GM23338 (cell line): Measurements from ENCODE around the gene POLR3A. TPM values are rescaled to one million over a fixed set of nuclear protein-coding genes. Genes with fewer than 3 reads are reported as not detected.

Experiments used
- ATAC-seq: fragments of 200-7000 bp; cut with Tn5 transposase; 3 replicates; pipeline ENCODE4 v1.9.1; 2020
- DNase-seq: peaks from one replicate; pipeline ENCODE4 v3.0.0-alpha.2; 2015; ENCODE audit warnings: low spot score
- H2AFZ ChIP-seq: fragments of 200-600 bp; sonication (generic); 2 replicates; pipeline ENCODE4 v1.8.0; 2016; ENCODE audit warnings: antibody characterized with exemption, mild to moderate bottlenecking, moderate library complexity
- H3F3A ChIP-seq: fragments of 200-600 bp; sonication (generic); replicated peaks from 2 replicates; pipeline ENCODE4 v1.8.0; 2017; ENCODE audit warnings: antibody characterized with exemption, mixed run types, low read depth
- H3K27ac ChIP-seq: fragments of 200-600 bp; sonication (generic); 2 replicates; pipeline ENCODE4 v1.6.1; 2016; ENCODE audit warnings: low read depth
- H3K27me3 ChIP-seq: fragments of 200-600 bp; sonication (generic); 2 replicates; pipeline ENCODE4 v1.8.0; 2016; ENCODE audit warnings: mild to moderate bottlenecking, mixed run types, moderate library complexity; ENCODE audit not compliant: insufficient read depth
- H3K36me3 ChIP-seq: fragments of 200-600 bp; sonication (generic); 2 replicates; pipeline ENCODE4 v1.8.0; 2016; ENCODE audit warnings: mild to moderate bottlenecking; ENCODE audit not compliant: insufficient read depth
- H3K4me1 ChIP-seq: fragments of 200-600 bp; sonication (generic); 2 replicates; pipeline ENCODE4 v1.8.0; 2016; ENCODE audit warnings: mild to moderate bottlenecking, moderate library complexity; ENCODE audit not compliant: insufficient read depth
- H3K4me2 ChIP-seq: fragments of 200-600 bp; sonication (generic); 2 replicates; pipeline ENCODE4 v1.7.1; 2017; ENCODE audit warnings: mixed run types
- H3K4me3 ChIP-seq: fragments of 200-600 bp; sonication (generic); 2 replicates; pipeline ENCODE4 v1.6.1; 2016; ENCODE audit warnings: mixed run types
- H3K79me2 ChIP-seq: fragments of 200-600 bp; sonication (generic); replicated peaks from 2 replicates; pipeline ENCODE4 v1.8.0; 2017; ENCODE audit warnings: mild to moderate bottlenecking; ENCODE audit not compliant: insufficient read depth
- H3K9me2 ChIP-seq: fragments of 200-600 bp; sonication (generic); 2 replicates; pipeline ENCODE4 v1.8.0; 2017; ENCODE audit not compliant: insufficient read depth
- H4K20me1 ChIP-seq: fragments of 200-600 bp; sonication (generic); replicated peaks from 2 replicates; pipeline ENCODE4 v1.8.0; 2017; ENCODE audit warnings: mild to moderate bottlenecking; ENCODE audit not compliant: insufficient read depth
- H3K27ac Mint-ChIP-seq: 2 replicates; pipeline ENCODE4 v1.8.0; 2020; ENCODE audit warnings: inconsistent platforms, mild to moderate bottlenecking, moderate library complexity, mixed read lengths
- H3K27me3 Mint-ChIP-seq: 3 replicates; pipeline ENCODE4 v1.8.0; 2022; ENCODE audit warnings: low read depth, mild to moderate bottlenecking, moderate library complexity, mixed read lengths, inconsistent platforms; ENCODE audit not compliant: insufficient read depth, poor library complexity
- H3K36me3 Mint-ChIP-seq: 3 replicates; pipeline ENCODE4 v1.8.0; 2021; ENCODE audit warnings: low read depth, mild to moderate bottlenecking, inconsistent platforms, moderate library complexity, mixed read lengths
- H3K4me1 Mint-ChIP-seq: 3 replicates; pipeline ENCODE4 v1.8.0; 2020; ENCODE audit warnings: mild to moderate bottlenecking, inconsistent platforms, mixed read lengths
- H3K4me3 Mint-ChIP-seq: 3 replicates; pipeline ENCODE4 v1.8.0; 2021; ENCODE audit warnings: moderate library complexity, mild to moderate bottlenecking, inconsistent platforms, mixed read lengths
- H3K9me3 Mint-ChIP-seq: 3 replicates; pipeline ENCODE4 v1.8.0; 2020; ENCODE audit warnings: moderate library complexity, mild to moderate bottlenecking, inconsistent platforms, mixed read lengths
- EZH2 ChIP-seq: fragments of 200-600 bp; sonication (generic); IDR thresholded peaks from one replicate; pipeline ENCODE4 v1.8.0; 2017; ENCODE audit warnings: antibody characterized with exemption, mild to moderate bottlenecking, low read depth; ENCODE audit not compliant: unreplicated experiment
- JUNB ChIP-seq: IDR thresholded peaks from one replicate; pipeline ENCODE4 v1.6.1; 2016; ENCODE audit warnings: antibody characterized with exemption; ENCODE audit not compliant: unreplicated experiment
- POLR2AphosphoS5 ChIP-seq: IDR thresholded peaks from 2 replicates; pipeline ENCODE4 v1.6.1; 2016; ENCODE audit warnings: antibody characterized with exemption, low read depth
- STAT1 ChIP-seq: IDR thresholded peaks from one replicate; pipeline ENCODE4 v1.6.1; 2016; ENCODE audit warnings: antibody characterized with exemption; ENCODE audit not compliant: unreplicated experiment
- ZNF114 ChIP-seq: fragments of 250-450 bp; sonication (Bioruptor Pico); IDR thresholded peaks from 2 replicates; pipeline ENCODE4 v1.5.0; 2020; ENCODE audit warnings: mild to moderate bottlenecking, moderate library complexity
- ZNF331 ChIP-seq: fragments of 250-450 bp; sonication (Bioruptor Pico); IDR thresholded peaks from 2 replicates; pipeline ENCODE4 v1.5.0; 2020; ENCODE audit warnings: low read depth, mild to moderate bottlenecking, moderate library complexity
- polyA plus RNA-seq: library from polyadenylated mRNA; unstranded; fragments of >200 nt; fragmentation: Nextera tagmentation; extraction: Ambion mirVana; gene quantifications from 2 replicates; pipeline ENCODE4 v1.2.1, GENCODE V29; 2016
- small RNA-seq: library from RNA; depleted of rRNA; stranded (forward); fragments of <200 nt; gene quantifications from one replicate; pipeline ENCODE3, GENCODE V24; 2014; ENCODE audit warnings: low replicate concordance
- total RNA-seq: library from RNA; depleted of rRNA; stranded (reverse); fragments of >200 nt; shearing (Covaris generic); gene quantifications from 2 replicates; pipeline ENCODE4 v1.2.3, GENCODE V29; 2014; rRNA removed
- TF ChIP-seq, protein P1 (sequence below), 2 experiments: fragments of 200-600 bp in 1 of 2; sonication (generic) in 1 of 2; conservative IDR thresholded peaks; 2 replicates each; pipeline versions ENCODE4 v1.5.1 to v1.6.1; 2016 to 2017; ENCODE audit warnings: antibody characterized with exemption in 2 of 2, low read depth in 2 of 2, mild to moderate bottlenecking in 2 of 2, moderate library complexity in 1 of 2

The POLR3A gene
- total and polyA plus RNA-seq, 2 experiments from 2014 or later = 11.6 to 35.5 TPM

DNA sequence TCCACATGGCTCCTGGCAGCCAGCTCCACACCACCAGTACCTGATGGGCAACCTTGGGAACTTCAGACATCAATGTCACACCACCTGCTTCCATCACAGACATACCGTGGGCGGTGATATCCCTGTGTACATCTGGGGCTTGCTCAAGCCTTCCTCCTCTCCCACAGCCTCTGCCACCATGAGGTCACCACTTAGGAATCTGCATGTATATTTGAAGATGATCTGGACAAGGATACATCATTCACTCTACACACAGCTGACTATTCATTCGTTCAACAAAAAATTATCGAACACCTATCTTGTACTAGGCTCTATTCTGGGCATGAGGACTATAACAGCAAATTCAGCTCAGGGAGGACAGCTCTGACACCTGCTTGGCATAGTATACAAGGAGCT lies 109.6 kb downstream of the POLR3A start:
- Histone ChIP-seq H3K27me3 (no peaks in the 10 kb centered on the region), H3K4me3 (no peak overlapping the region), H3K4me2 (no peak overlapping the region), H3K79me2 (peaks cover 100% of the 10 kb centered on the region), H3K36me3 (no peaks in the 10 kb centered on the region), H3K27ac (no peak overlapping the region), H2AFZ (no peak overlapping the region), H3K4me1 (peaks cover 33% of the 10 kb centered on the region), H4K20me1 (peaks cover 18% of the 10 kb centered on the region), H3F3A (no peaks in the 10 kb centered on the region), H3K9me2 (no peaks in the 10 kb centered on the region)
- H3K36me3 Mint-ChIP-seq = peaks cover 6% of the 10 kb centered on the region; the same call in 2 of the 3 replicates
- ATAC-seq (no peak), DNase-seq (no peak)
- H3K27ac Mint-ChIP-seq = no peak overlapping the region
- no peaks in the 10 kb centered on the region for H3K9me3 Mint-ChIP-seq
- no peak overlapping the region for H3K4me3 Mint-ChIP-seq
- peaks cover 17% of the 10 kb centered on the region for H3K27me3 Mint-ChIP-seq
- TF ChIP-seq POLR2AphosphoS5 (no peak), JUNB (no peak), ZNF114 (CRISPR knock-in tag) (no peak), ZNF331 (no peak), STAT1 (no peak), EZH2 (no peak)
- TF ChIP-seq, protein P1, sequence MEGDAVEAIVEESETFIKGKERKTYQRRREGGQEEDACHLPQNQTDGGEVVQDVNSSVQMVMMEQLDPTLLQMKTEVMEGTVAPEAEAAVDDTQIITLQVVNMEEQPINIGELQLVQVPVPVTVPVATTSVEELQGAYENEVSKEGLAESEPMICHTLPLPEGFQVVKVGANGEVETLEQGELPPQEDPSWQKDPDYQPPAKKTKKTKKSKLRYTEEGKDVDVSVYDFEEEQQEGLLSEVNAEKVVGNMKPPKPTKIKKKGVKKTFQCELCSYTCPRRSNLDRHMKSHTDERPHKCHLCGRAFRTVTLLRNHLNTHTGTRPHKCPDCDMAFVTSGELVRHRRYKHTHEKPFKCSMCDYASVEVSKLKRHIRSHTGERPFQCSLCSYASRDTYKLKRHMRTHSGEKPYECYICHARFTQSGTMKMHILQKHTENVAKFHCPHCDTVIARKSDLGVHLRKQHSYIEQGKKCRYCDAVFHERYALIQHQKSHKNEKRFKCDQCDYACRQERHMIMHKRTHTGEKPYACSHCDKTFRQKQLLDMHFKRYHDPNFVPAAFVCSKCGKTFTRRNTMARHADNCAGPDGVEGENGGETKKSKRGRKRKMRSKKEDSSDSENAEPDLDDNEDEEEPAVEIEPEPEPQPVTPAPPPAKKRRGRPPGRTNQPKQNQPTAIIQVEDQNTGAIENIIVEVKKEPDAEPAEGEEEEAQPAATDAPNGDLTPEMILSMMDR (conservative IDR thresholded peaks at IDR 0.05; ENCODE audit: low read depth in 2 of 2) = no peak
- peaks cover 35% of the 10 kb centered on the region for H3K4me1 Mint-ChIP-seq

Small RNA genes lying within 50 kb of the gene (small RNA-seq; reads per million reads assigned to genes)
- not detected for gene RF00017

Other genes starting within 250 kb of the POLR3A start
- gene DLG5, start 102.8 kb downstream of the POLR3A start, total RNA-seq = 50.8 and 66.6 TPM in 2 replicates
- 6.0 and 7.4 TPM in 2 replicates for gene DLG5, start 102.8 kb downstream of the POLR3A start, polyA plus RNA-seq
- 2,185 and 2,362 TPM in 2 replicates for gene RPS24, start 4.3 kb upstream of the POLR3A start, total RNA-seq
- 3,638 and 3,797 TPM in 2 replicates for gene RPS24, start 4.3 kb upstream of the POLR3A start, polyA plus RNA-seq